ENCODE measurements around the gene PYGM. TPM values are rescaled to one million over a fixed set of nuclear protein-coding genes. Genes with fewer than 3 reads are reported as not detected.

The PYGM gene
- total and polyA plus RNA-seq, 2 donors (not counting 1 experiment from before 2014, with no cell fraction given): 0.50 to 1.9 TPM

GRCh38 chr11:64760759-64761420 lies 1.1 kb upstream of the PYGM start:
- no peak overlapping the region for H3K4me3 ChIP-seq (replicated peaks in 1 of 4; ENCODE audit: control extremely low read depth in 1 of 4, insufficient read depth in 1 of 4, low read depth in 3 of 4, low read length in 4 of 4)
- no peaks in the 10 kb centered on the region for H4K20me1 ChIP-seq (ENCODE audit: control insufficient read depth, extremely low read depth, insufficient read depth, low read length)
- no peaks in the 10 kb centered on the region for H3K27me3 ChIP-seq (ENCODE audit: control insufficient read depth, insufficient read depth, low read length)
- TF ChIP-seq EZH2 (IDR thresholded peaks at IDR 0.05; ENCODE audit: low read length, missing control alignments) (no peak), CTCF (conservative IDR thresholded peaks at IDR 0.05 in 1 of 2, IDR thresholded peaks at IDR 0.05 in 1 of 2; ENCODE audit: low read depth in 1 of 2, low read length in 2 of 2) (no peak)
- H3K27ac ChIP-seq (ENCODE audit: insufficient read depth, low read length): no peak overlapping the region
- H3K9me3 ChIP-seq (ENCODE audit: control insufficient read depth, insufficient read depth, low read depth, low read length): no peaks in the 10 kb centered on the region
- no peaks in the 10 kb centered on the region for H3K79me2 ChIP-seq (ENCODE audit: control insufficient read depth, insufficient read depth, low read length)
- no peak overlapping the region for H3K9ac ChIP-seq (ENCODE audit: insufficient read depth, low read length)
- peaks cover 18% of the 10 kb centered on the region for H3K36me3 ChIP-seq (ENCODE audit: control insufficient read depth, insufficient read depth, low read length)
- no peak overlapping the region for H3K4me2 ChIP-seq (ENCODE audit: extremely low read depth, insufficient read depth, low read length)
- no peak for DNase-seq (ENCODE audit: low read depth in 2 of 2)
- H3K4me1 ChIP-seq (ENCODE audit: control insufficient read depth, extremely low read depth, insufficient read depth, low read length): peaks cover 26% of the 10 kb centered on the region
- no peak overlapping the region for H2AFZ ChIP-seq (ENCODE audit: low read length)

GRCh38 chr11:64759131-64759721 lies 548 bp downstream of the PYGM start:
- Histone ChIP-seq H3K79me2 (ENCODE audit: control insufficient read depth, insufficient read depth, low read length) (no peaks in the 10 kb centered on the region), H2AFZ (ENCODE audit: low read length) (no peak overlapping the region), H3K4me3 (replicated peaks in 1 of 4; ENCODE audit: control extremely low read depth in 1 of 4, insufficient read depth in 1 of 4, low read depth in 3 of 4, low read length in 4 of 4) (no peak overlapping the region), H4K20me1 (ENCODE audit: control insufficient read depth, extremely low read depth, insufficient read depth, low read length) (no peaks in the 10 kb centered on the region), H3K4me1 (ENCODE audit: control insufficient read depth, extremely low read depth, insufficient read depth, low read length) (peaks cover 26% of the 10 kb centered on the region), H3K9ac (ENCODE audit: insufficient read depth, low read length) (no peak overlapping the region), H3K4me2 (ENCODE audit: extremely low read depth, insufficient read depth, low read length) (no peak overlapping the region), H3K9me3 (ENCODE audit: control insufficient read depth, insufficient read depth, low read depth, low read length) (no peaks in the 10 kb centered on the region), H3K27me3 (ENCODE audit: control insufficient read depth, insufficient read depth, low read length) (no peaks in the 10 kb centered on the region), H3K36me3 (ENCODE audit: control insufficient read depth, insufficient read depth, low read length) (peaks cover 12% of the 10 kb centered on the region), H3K27ac (ENCODE audit: insufficient read depth, low read length) (no peak overlapping the region)
- no peak for DNase-seq (ENCODE audit: low read depth in 2 of 2)
- no peak for TF ChIP-seq CTCF (conservative IDR thresholded peaks at IDR 0.05 in 1 of 2, IDR thresholded peaks at IDR 0.05 in 1 of 2; ENCODE audit: low read depth in 1 of 2, low read length in 2 of 2)

- Histone ChIP-seq H3K27me3 (ENCODE audit: control insufficient read depth, insufficient read depth, low read length) (no peaks in the 10 kb centered on the region), H3K4me2 (ENCODE audit: extremely low read depth, insufficient read depth, low read length) (no peak overlapping the region), H3K79me2 (ENCODE audit: control insufficient read depth, insufficient read depth, low read length) (no peaks in the 10 kb centered on the region), H4K20me1 (ENCODE audit: control insufficient read depth, extremely low read depth, insufficient read depth, low read length) (no peaks in the 10 kb centered on the region), H3K4me1 (ENCODE audit: control insufficient read depth, extremely low read depth, insufficient read depth, low read length) (peaks cover 21% of the 10 kb centered on the region), H3K9me3 (ENCODE audit: control insufficient read depth, insufficient read depth, low read depth, low read length) (no peaks in the 10 kb centered on the region), H3K9ac (ENCODE audit: insufficient read depth, low read length) (no peak overlapping the region), H3K4me3 (replicated peaks in 1 of 4; ENCODE audit: control extremely low read depth in 1 of 4, insufficient read depth in 1 of 4, low read depth in 3 of 4, low read length in 4 of 4) (no peak overlapping the region), H3K36me3 (ENCODE audit: control insufficient read depth, insufficient read depth, low read length) (peaks cover 10% of the 10 kb centered on the region), H3K27ac (ENCODE audit: insufficient read depth, low read length) (no peak overlapping the region), H2AFZ (ENCODE audit: low read length) (no peak overlapping the region)
- TF ChIP-seq EZH2 (IDR thresholded peaks at IDR 0.05; ENCODE audit: low read length, missing control alignments) (no peak), CTCF (conservative IDR thresholded peaks at IDR 0.05 in 1 of 2, IDR thresholded peaks at IDR 0.05 in 1 of 2; ENCODE audit: low read depth in 1 of 2, low read length in 2 of 2) (no peak)
- no peak for DNase-seq (ENCODE audit: low read depth in 2 of 2)
Measured at GRCh38 chr11:64758330-64759079, 1.3 kb downstream of the PYGM start.

Data from fibroblast of lung (primary cell).